Measurements from ENCODE around the gene FAM219A.

DNA sequence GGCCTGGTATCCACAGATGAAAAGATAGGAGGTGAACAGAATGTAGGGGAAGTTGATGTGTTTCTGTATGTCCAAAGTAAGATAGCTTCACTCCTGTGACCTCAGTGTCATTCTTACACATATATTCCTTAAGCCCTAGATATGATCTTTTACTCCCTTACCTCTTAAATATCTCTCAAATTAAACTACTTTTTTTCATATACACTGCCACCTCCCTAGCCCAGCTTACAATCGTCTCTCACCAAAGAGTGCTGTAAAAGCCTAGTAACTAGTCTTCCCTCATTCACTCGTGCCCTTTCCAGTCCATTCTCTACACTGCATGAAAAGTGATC is 5.5 kb upstream of the FAM219A start:
- TF ChIP-seq, protein P1, sequence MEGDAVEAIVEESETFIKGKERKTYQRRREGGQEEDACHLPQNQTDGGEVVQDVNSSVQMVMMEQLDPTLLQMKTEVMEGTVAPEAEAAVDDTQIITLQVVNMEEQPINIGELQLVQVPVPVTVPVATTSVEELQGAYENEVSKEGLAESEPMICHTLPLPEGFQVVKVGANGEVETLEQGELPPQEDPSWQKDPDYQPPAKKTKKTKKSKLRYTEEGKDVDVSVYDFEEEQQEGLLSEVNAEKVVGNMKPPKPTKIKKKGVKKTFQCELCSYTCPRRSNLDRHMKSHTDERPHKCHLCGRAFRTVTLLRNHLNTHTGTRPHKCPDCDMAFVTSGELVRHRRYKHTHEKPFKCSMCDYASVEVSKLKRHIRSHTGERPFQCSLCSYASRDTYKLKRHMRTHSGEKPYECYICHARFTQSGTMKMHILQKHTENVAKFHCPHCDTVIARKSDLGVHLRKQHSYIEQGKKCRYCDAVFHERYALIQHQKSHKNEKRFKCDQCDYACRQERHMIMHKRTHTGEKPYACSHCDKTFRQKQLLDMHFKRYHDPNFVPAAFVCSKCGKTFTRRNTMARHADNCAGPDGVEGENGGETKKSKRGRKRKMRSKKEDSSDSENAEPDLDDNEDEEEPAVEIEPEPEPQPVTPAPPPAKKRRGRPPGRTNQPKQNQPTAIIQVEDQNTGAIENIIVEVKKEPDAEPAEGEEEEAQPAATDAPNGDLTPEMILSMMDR (conservative IDR thresholded peaks at IDR 0.05; ENCODE audit: low read depth, low read length) = no peak
- no peak for TF ChIP-seq EZH2 (IDR thresholded peaks at IDR 0.05; ENCODE audit: low read length, unreplicated experiment)
- no peak for TF ChIP-seq EZH2phosphoT487 (IDR thresholded peaks at IDR 0.05; ENCODE audit: borderline replicate concordance, low read length)
